Rectal smooth muscle tissue (tissue), 1 donor: ENCODE data around the gene HIBCH.
"Not testable (repeated sequence)": the region's sequence is repeated elsewhere in the genome, so short reads cannot be mapped to it uniquely, and the experiment has no call there.

Experiments used
- H3K27ac ChIP-seq: one replicate; pipeline ENCODE4 v1.7.0; 2013; ENCODE audit warnings: low read depth, low read length, inconsistent platforms
- H3K27me3 ChIP-seq: one replicate; pipeline ENCODE4 v1.7.0; 2013; ENCODE audit warnings: low read length; ENCODE audit not compliant: control insufficient read depth, insufficient read depth
- H3K36me3 ChIP-seq: one replicate; pipeline ENCODE4 v1.7.0; 2013; ENCODE audit warnings: low read length; ENCODE audit not compliant: control insufficient read depth, insufficient read depth
- H3K4me1 ChIP-seq: one replicate; pipeline ENCODE4 v1.7.0; 2013; ENCODE audit warnings: low read length; ENCODE audit not compliant: control insufficient read depth, insufficient read depth
- H3K4me3 ChIP-seq: one replicate; pipeline ENCODE4 v1.7.0; 2013; ENCODE audit warnings: low read length
- H3K9ac ChIP-seq: one replicate; pipeline ENCODE4 v1.7.0; 2013; ENCODE audit warnings: low read length

HIBCH gene

GRCh38 chr2:190250421-190250820 lies 69.2 kb downstream of the HIBCH start:
- no peak overlapping the region for H3K9ac ChIP-seq
- peaks cover 2% of the 10 kb centered on the region for H3K36me3 ChIP-seq
- no peaks in the 10 kb centered on the region for H3K4me1 ChIP-seq
- no peak overlapping the region for H3K27ac ChIP-seq
- H3K27me3 ChIP-seq, result no peaks in the 10 kb centered on the region
- no peak overlapping the region for H3K4me3 ChIP-seq

GRCh38 chr2:190235551-190236075 lies 84.0 kb downstream of the HIBCH start:
- Histone ChIP-seq H3K4me1 (no peaks in the 10 kb centered on the region), H3K4me3 (no peak overlapping the region), H3K36me3 (no peaks in the 10 kb centered on the region), H3K27ac (no peak overlapping the region), H3K9ac (no peak overlapping the region), H3K27me3 (no peaks in the 10 kb centered on the region)

GRCh38 chr2:190235101-190235500 lies 84.5 kb downstream of the HIBCH start:
- H3K27ac ChIP-seq, result no peak overlapping the region
- no peaks in the 10 kb centered on the region for H3K36me3 ChIP-seq

GRCh38 chr2:190223989-190224388 lies 95.6 kb downstream of the HIBCH start:
- not testable (repeated sequence) for H3K36me3 ChIP-seq, H3K27ac ChIP-seq, H3K9ac ChIP-seq, H3K4me3 ChIP-seq, H3K4me1 ChIP-seq, H3K27me3 ChIP-seq

More at GRCh38 chr2:190235101-190235500, 84.5 kb downstream of the HIBCH start:
- H3K4me3 ChIP-seq, result no peak overlapping the region
- no peak overlapping the region for H3K9ac ChIP-seq
- H3K4me1 ChIP-seq, result no peaks in the 10 kb centered on the region
- no peaks in the 10 kb centered on the region for H3K27me3 ChIP-seq

- not testable (repeated sequence) for H3K4me1 ChIP-seq, H3K9ac ChIP-seq, H3K4me3 ChIP-seq, H3K27ac ChIP-seq, H3K27me3 ChIP-seq
- peaks cover 14% of the 10 kb centered on the region for H3K36me3 ChIP-seq
These were observed 96.9 kb downstream of the HIBCH start for GRCh38 chr2:190222745-190223144.

- Histone ChIP-seq H3K27me3 (no peaks in the 10 kb centered on the region), H3K27ac (no peak overlapping the region), H3K9ac (no peak overlapping the region), H3K4me1 (no peaks in the 10 kb centered on the region), H3K36me3 (peaks cover 14% of the 10 kb centered on the region), H3K4me3 (no peak overlapping the region)
These were observed 98.2 kb downstream of the HIBCH start for GRCh38 chr2:190221429-190221828.

- Histone ChIP-seq H3K9ac (no peak overlapping the region), H3K27me3 (no peaks in the 10 kb centered on the region), H3K4me3 (no peak overlapping the region), H3K4me1 (peaks cover 4% of the 10 kb centered on the region), H3K27ac (no peak overlapping the region), H3K36me3 (peaks cover 14% of the 10 kb centered on the region)
These were observed 100.4 kb downstream of the HIBCH start for GRCh38 chr2:190219186-190219585.

- Histone ChIP-seq H3K27me3 (no peaks in the 10 kb centered on the region), H3K27ac (no peak overlapping the region), H3K9ac (no peak overlapping the region), H3K4me3 (no peak overlapping the region), H3K4me1 (peaks cover 6% of the 10 kb centered on the region), H3K36me3 (peaks cover 5% of the 10 kb centered on the region)
These were observed 102.0 kb downstream of the HIBCH start for GRCh38 chr2:190217616-190218015.

GRCh38 chr2:190216829-190217228 lies 102.8 kb downstream of the HIBCH start:
- Histone ChIP-seq H3K36me3 (peaks cover 5% of the 10 kb centered on the region), H3K4me3 (no peak overlapping the region), H3K9ac (no peak overlapping the region), H3K27ac (no peak overlapping the region), H3K27me3 (no peaks in the 10 kb centered on the region), H3K4me1 (peaks cover 6% of the 10 kb centered on the region)

GRCh38 chr2:190215620-190216019 lies 104.0 kb downstream of the HIBCH start:
- Histone ChIP-seq H3K27me3 (no peaks in the 10 kb centered on the region), H3K4me3 (no peak overlapping the region), H3K9ac (no peak overlapping the region), H3K36me3 (peaks cover 5% of the 10 kb centered on the region), H3K27ac (no peak overlapping the region), H3K4me1 (peaks cover 6% of the 10 kb centered on the region)

GRCh38 chr2:190214426-190215194 lies 105.0 kb downstream of the HIBCH start:
- Histone ChIP-seq H3K36me3 (peaks cover 5% of the 10 kb centered on the region), H3K4me1 (peaks cover 6% of the 10 kb centered on the region), H3K27me3 (no peaks in the 10 kb centered on the region), H3K27ac (no peak overlapping the region), H3K4me3 (no peak overlapping the region), H3K9ac (no peak overlapping the region)

GRCh38 chr2:190213441-190214335 lies 105.9 kb downstream of the HIBCH start:
- Histone ChIP-seq H3K27ac (no peak overlapping the region), H3K36me3 (peaks cover 2% of the 10 kb centered on the region), H3K9ac (no peak overlapping the region), H3K4me3 (no peak overlapping the region), H3K4me1 (peaks cover 6% of the 10 kb centered on the region), H3K27me3 (no peaks in the 10 kb centered on the region)
